ENCODE measurements around the gene KRT36. TPM values are rescaled to one million over a fixed set of nuclear protein-coding genes. Genes with fewer than 3 reads are reported as not detected.
A peak's percentile ranks its signal among the peaks of the same experiment; 100 is the strongest.

KRT36 gene
- total and polyA plus RNA-seq, 7 donors, result 0.04 TPM; not detected in 6

GRCh38 chr17:41519501-41520224 lies 30.0 kb upstream of the KRT36 start:
- Histone ChIP-seq H3K27ac (no peak overlapping the region), H3K9me3 (no peaks in the 10 kb centered on the region), H3K4me3 (no peak overlapping the region), H3K4me1 (no peaks in the 10 kb centered on the region), H3K36me3 (ENCODE audit: insufficient read depth in 1 of 2, low read depth in 1 of 2) (no peaks in the 10 kb centered on the region), H3K27me3 (ENCODE audit: insufficient read depth in 3 of 3, low read length in 2 of 3) (peaks cover 0 to 12% (median 9%) of the 10 kb centered on the region in 3 donors)
- WGBS, 3 donors, result 27 to 35% (median 34%) methylated on average over 10 to 11 of the region's 11 CpGs
- intact Hi-C loops (cut with DNase I), result no loop called here
- ATAC-seq, result peak in 1 of 4 donors; percentile 53
- TF ChIP-seq, protein P1, sequence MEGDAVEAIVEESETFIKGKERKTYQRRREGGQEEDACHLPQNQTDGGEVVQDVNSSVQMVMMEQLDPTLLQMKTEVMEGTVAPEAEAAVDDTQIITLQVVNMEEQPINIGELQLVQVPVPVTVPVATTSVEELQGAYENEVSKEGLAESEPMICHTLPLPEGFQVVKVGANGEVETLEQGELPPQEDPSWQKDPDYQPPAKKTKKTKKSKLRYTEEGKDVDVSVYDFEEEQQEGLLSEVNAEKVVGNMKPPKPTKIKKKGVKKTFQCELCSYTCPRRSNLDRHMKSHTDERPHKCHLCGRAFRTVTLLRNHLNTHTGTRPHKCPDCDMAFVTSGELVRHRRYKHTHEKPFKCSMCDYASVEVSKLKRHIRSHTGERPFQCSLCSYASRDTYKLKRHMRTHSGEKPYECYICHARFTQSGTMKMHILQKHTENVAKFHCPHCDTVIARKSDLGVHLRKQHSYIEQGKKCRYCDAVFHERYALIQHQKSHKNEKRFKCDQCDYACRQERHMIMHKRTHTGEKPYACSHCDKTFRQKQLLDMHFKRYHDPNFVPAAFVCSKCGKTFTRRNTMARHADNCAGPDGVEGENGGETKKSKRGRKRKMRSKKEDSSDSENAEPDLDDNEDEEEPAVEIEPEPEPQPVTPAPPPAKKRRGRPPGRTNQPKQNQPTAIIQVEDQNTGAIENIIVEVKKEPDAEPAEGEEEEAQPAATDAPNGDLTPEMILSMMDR (IDR thresholded peaks at IDR 0.05), result no peak
- DNase-seq, result peak in 1 of 2 donors; percentile 16

DNA sequence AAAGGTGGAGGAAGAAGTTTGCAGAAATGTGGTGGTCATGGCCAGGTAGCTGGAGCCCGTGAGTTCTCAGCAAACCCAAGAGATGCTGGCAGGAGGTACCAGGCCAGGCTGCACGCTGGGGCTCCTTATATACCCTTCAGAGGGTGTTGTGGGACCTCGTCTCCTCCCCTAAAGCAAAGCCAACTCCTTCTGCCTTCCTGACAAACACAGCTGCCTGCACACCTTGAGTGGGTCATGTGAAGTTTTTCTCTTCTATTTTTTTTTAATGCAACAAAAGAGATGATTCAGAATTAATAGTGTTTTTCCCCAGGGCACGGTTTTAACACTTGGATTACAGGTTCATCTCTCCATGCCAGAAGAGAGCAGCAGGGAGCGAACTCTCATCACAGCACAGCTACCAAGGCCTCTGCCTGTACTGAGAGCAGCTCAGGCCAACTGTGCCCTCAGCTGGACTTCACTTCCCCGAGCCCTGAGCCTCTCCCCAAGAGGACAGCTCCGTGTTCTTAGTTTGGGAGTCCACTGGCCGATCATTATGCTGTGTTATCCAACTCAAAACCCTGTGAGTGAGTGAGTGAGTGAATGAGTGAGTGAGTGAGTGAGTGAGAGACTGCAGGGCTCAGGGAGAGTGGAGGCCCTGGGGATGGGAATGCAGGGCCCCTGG lies 29.2 kb upstream of the KRT36 start, which contains the start of gene KRT15:
KRT15 (minus strand) TSS at position 102 of the 661 bp plus-strand sequence; CDS start at position 39, 63 bp downstream.
- Histone ChIP-seq H3K27me3 (ENCODE audit: insufficient read depth in 3 of 3, low read length in 2 of 3) (peaks cover 0 to 12% (median 10%) of the 10 kb centered on the region in 3 donors), H3K4me1 (no peaks in the 10 kb centered on the region), H3K27ac (no peak within 1 kb of the TSS), H3K36me3 (ENCODE audit: insufficient read depth in 1 of 2, low read depth in 1 of 2) (no peaks in the 10 kb centered on the region), H3K4me3 (no peak within 1 kb of the TSS), H3K9me3 (no peaks in the 10 kb centered on the region)
- intact Hi-C loops (cut with DNase I), result no loop called here
- WGBS, 3 donors, result 61 to 64% (median 62%) methylated on average over 8 of the region's 8 CpGs
- DNase-seq (peak in 1 of 2 donors; percentile 15), ATAC-seq (no peak)
- TF ChIP-seq, protein P1 (IDR thresholded peaks at IDR 0.05), result no peak

DNA sequence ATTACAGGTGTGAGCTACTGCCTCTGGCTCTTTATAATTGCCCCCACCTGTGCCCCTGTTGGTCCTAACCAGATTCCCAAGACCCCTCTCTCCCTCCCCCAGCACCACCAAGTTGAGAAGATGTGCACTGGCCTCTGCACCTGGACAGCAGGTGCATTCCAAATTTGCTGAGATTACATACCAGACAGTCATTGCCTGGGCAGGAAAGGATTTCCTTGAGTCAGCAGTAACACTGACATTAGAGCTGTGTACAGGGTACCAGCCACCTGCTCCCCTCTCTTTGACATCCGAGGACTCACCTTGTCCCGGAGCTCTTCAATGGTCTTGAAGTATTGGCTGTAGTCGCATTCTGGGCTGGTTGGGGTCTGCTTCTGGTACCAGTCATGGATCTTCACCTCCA lies 28.3 kb upstream of the KRT36 start:
- Histone ChIP-seq H3K36me3 (ENCODE audit: insufficient read depth in 1 of 2, low read depth in 1 of 2) (no peaks in the 10 kb centered on the region), H3K9me3 (no peaks in the 10 kb centered on the region), H3K4me3 (no peak overlapping the region), H3K27me3 (ENCODE audit: insufficient read depth in 3 of 3, low read length in 2 of 3) (peaks cover 0 to 10% (median 5%) of the 10 kb centered on the region in 3 donors), H3K4me1 (no peaks in the 10 kb centered on the region), H3K27ac (no peak overlapping the region)
- no peak for ATAC-seq
- intact Hi-C loops (cut with DNase I), result no loop called here
- DNase-seq, result no peak
- WGBS, 3 donors, result 68 to 86% (median 82%) methylated on average over 3 of the region's 3 CpGs
- TF ChIP-seq, protein P1 (IDR thresholded peaks at IDR 0.05), result no peak

DNA sequence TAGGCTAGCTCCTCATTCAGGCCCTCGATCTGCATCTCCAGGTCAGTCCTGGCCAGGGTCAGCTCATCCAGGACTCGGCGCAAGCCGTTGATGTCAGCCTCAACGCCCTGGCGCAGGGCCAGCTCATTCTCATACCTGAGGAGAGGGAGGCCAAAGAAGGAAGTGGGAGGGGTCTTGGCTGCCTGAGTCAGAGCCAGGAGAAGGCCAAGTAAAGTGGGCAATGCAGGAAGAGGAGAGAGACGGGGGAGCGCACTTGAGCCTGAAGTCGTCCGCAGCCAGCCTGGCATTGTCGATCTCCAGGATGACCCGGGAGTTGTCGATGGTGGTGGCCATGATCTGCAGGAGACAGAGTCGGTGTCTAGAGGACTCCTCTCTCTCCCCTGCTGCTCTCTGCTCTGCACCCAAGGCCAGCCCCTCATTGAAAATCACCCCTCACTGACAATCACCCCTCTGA lies 27.1 kb upstream of the KRT36 start:
- intact Hi-C loops (cut with DNase I), result no loop called here
- Histone ChIP-seq H3K4me1 (no peaks in the 10 kb centered on the region), H3K4me3 (no peak overlapping the region), H3K9me3 (no peaks in the 10 kb centered on the region), H3K36me3 (ENCODE audit: insufficient read depth in 1 of 2, low read depth in 1 of 2) (no peaks in the 10 kb centered on the region), H3K27ac (no peak overlapping the region), H3K27me3 (ENCODE audit: insufficient read depth in 3 of 3, low read length in 2 of 3) (peaks cover 0 to 5% (median 4%) of the 10 kb centered on the region in 3 donors)
- no peak for ATAC-seq
- TF ChIP-seq, protein P1 (IDR thresholded peaks at IDR 0.05), result no peak
- WGBS, 3 donors, result 81 to 86% (median 83%) methylated on average over 14 of the region's 14 CpGs
- no peak for DNase-seq
